ENCODE results near the gene USP22. TPM values are rescaled to one million over a fixed set of nuclear protein-coding genes. Genes with fewer than 3 reads are reported as not detected.

USP22 gene
- total RNA-seq, 2 donors from 2014 or later, result 175 to 195 TPM

- Mint-ChIP-seq H3K4me1 (ENCODE audit: low read depth) (peaks cover 29% of the 10 kb centered on the region), H3K4me3 (no peak overlapping the region), H3K36me3 (ENCODE audit: insufficient read depth in 2 of 2) (peaks cover 0 to 8% of the 10 kb centered on the region in 2 donors), H3K27me3 (ENCODE audit: low read depth) (no peaks in the 10 kb centered on the region), H3K9me3 (no peaks in the 10 kb centered on the region), H3K27ac (peak overlapping the region; percentile 32)
- DNase-seq (no peak), ATAC-seq (replicated peaks in 1 of 2) (no peak)
Observed at GRCh38 chr17:20999841-21000532, 42.8 kb downstream of the USP22 start.

GRCh38 chr17:20999044-20999573 is 43.7 kb downstream of the USP22 start:
- Mint-ChIP-seq H3K27ac (peak overlapping the region; percentile 73), H3K4me1 (ENCODE audit: low read depth) (peaks cover 29% of the 10 kb centered on the region), H3K27me3 (ENCODE audit: low read depth) (no peaks in the 10 kb centered on the region), H3K4me3 (no peak overlapping the region), H3K36me3 (ENCODE audit: insufficient read depth in 2 of 2) (peaks cover 0 to 7% of the 10 kb centered on the region in 2 donors), H3K9me3 (no peaks in the 10 kb centered on the region)
- DNase-seq, result no peak
- no peak for ATAC-seq (replicated peaks in 1 of 2)

- H3K36me3 Mint-ChIP-seq (ENCODE audit: insufficient read depth in 2 of 2), result peaks cover 0 to 4% of the 10 kb centered on the region in 2 donors
- no peaks in the 10 kb centered on the region for H3K27me3 Mint-ChIP-seq (ENCODE audit: low read depth)
- no peaks in the 10 kb centered on the region for H3K9me3 Mint-ChIP-seq
- DNase-seq (no peak), ATAC-seq (replicated peaks in 1 of 2) (no peak)
- H3K27ac Mint-ChIP-seq, result peak overlapping the region; percentile 73
- H3K4me3 Mint-ChIP-seq, result peak overlapping the region in 1 of 2 donors; percentile 10
- H3K4me1 Mint-ChIP-seq (ENCODE audit: low read depth), result peaks cover 29% of the 10 kb centered on the region
Observed at GRCh38 chr17:20998571-20999043, 44.2 kb downstream of the USP22 start.

GRCh38 chr17:20997711-20998570 is 44.9 kb downstream of the USP22 start:
- no peak for DNase-seq

GRCh38 chr17:20996724-20997615 is 45.8 kb downstream of the USP22 start:
- H3K36me3 Mint-ChIP-seq (ENCODE audit: insufficient read depth in 2 of 2), result peaks cover 0 to 4% of the 10 kb centered on the region in 2 donors
- no peaks in the 10 kb centered on the region for H3K9me3 Mint-ChIP-seq
- H3K27ac Mint-ChIP-seq, result no peak overlapping the region
- ATAC-seq (replicated peaks in 1 of 2) (peak in 1 of 2 donors; percentile 5), DNase-seq (no peak)
- H3K4me1 Mint-ChIP-seq (ENCODE audit: low read depth), result peaks cover 28% of the 10 kb centered on the region
- H3K4me3 Mint-ChIP-seq, result no peak overlapping the region
- H3K27me3 Mint-ChIP-seq (ENCODE audit: low read depth), result no peaks in the 10 kb centered on the region

More at GRCh38 chr17:20997711-20998570, 44.9 kb downstream of the USP22 start:
- Mint-ChIP-seq H3K36me3 (ENCODE audit: insufficient read depth in 2 of 2) (peaks cover 0 to 4% of the 10 kb centered on the region in 2 donors), H3K9me3 (no peaks in the 10 kb centered on the region), H3K4me3 (no peak overlapping the region), H3K4me1 (ENCODE audit: low read depth) (peaks cover 29% of the 10 kb centered on the region), H3K27me3 (ENCODE audit: low read depth) (no peaks in the 10 kb centered on the region), H3K27ac (no peak overlapping the region)
- no peak for ATAC-seq (replicated peaks in 1 of 2)

- H3K36me3 Mint-ChIP-seq (ENCODE audit: insufficient read depth in 2 of 2), result peaks cover 0 to 2% of the 10 kb centered on the region in 2 donors
- H3K27me3 Mint-ChIP-seq (ENCODE audit: low read depth), result no peaks in the 10 kb centered on the region
Observed at GRCh38 chr17:20995873-20996723, 46.7 kb downstream of the USP22 start.

GRCh38 chr17:20995164-20995872 is 47.5 kb downstream of the USP22 start:
- peaks cover 0 to 2% of the 10 kb centered on the region in 2 donors for H3K36me3 Mint-ChIP-seq (ENCODE audit: insufficient read depth in 2 of 2)
- DNase-seq (no peak), ATAC-seq (replicated peaks in 1 of 2) (peak in 1 of 2 donors; percentile 7)
- H3K4me1 Mint-ChIP-seq (ENCODE audit: low read depth), result peaks cover 15% of the 10 kb centered on the region
- H3K27ac Mint-ChIP-seq, result no peak overlapping the region
- H3K9me3 Mint-ChIP-seq, result no peaks in the 10 kb centered on the region
- H3K27me3 Mint-ChIP-seq (ENCODE audit: low read depth), result no peaks in the 10 kb centered on the region
- no peak overlapping the region for H3K4me3 Mint-ChIP-seq

More at GRCh38 chr17:20995873-20996723, 46.7 kb downstream of the USP22 start:
- Mint-ChIP-seq H3K4me3 (no peak overlapping the region), H3K27ac (no peak overlapping the region), H3K9me3 (no peaks in the 10 kb centered on the region), H3K4me1 (ENCODE audit: low read depth) (peaks cover 19% of the 10 kb centered on the region)
- peak in 1 of 2 donors; percentile 2 for ATAC-seq (replicated peaks in 1 of 2)
- no peak for DNase-seq

GRCh38 chr17:20994779-20995149 is 48.0 kb downstream of the USP22 start:
- no peak for DNase-seq
- Mint-ChIP-seq H3K4me1 (ENCODE audit: low read depth) (peaks cover 14% of the 10 kb centered on the region), H3K36me3 (ENCODE audit: insufficient read depth in 2 of 2) (peaks cover 0 to 2% of the 10 kb centered on the region in 2 donors), H3K27me3 (ENCODE audit: low read depth) (no peaks in the 10 kb centered on the region), H3K4me3 (no peak overlapping the region), H3K27ac (no peak overlapping the region), H3K9me3 (no peaks in the 10 kb centered on the region)
- no peak for ATAC-seq (replicated peaks in 1 of 2)

GRCh38 chr17:20993863-20994778 is 48.7 kb downstream of the USP22 start:
- peaks cover 8% of the 10 kb centered on the region for H3K4me1 Mint-ChIP-seq (ENCODE audit: low read depth)
- no peaks in the 10 kb centered on the region for H3K9me3 Mint-ChIP-seq
- no peak overlapping the region for H3K4me3 Mint-ChIP-seq
- no peak for DNase-seq
- H3K27me3 Mint-ChIP-seq (ENCODE audit: low read depth), result no peaks in the 10 kb centered on the region
- ATAC-seq (replicated peaks in 1 of 2), result no peak
- no peaks in the 10 kb centered on the region for H3K36me3 Mint-ChIP-seq (ENCODE audit: insufficient read depth in 2 of 2)
- no peak overlapping the region for H3K27ac Mint-ChIP-seq

GRCh38 chr17:20992987-20993862 is 49.6 kb downstream of the USP22 start:
- no peaks in the 10 kb centered on the region for H3K27me3 Mint-ChIP-seq (ENCODE audit: low read depth)
- peak; percentile 66 to 71 for DNase-seq
- H3K27ac Mint-ChIP-seq, result no peak overlapping the region
- H3K9me3 Mint-ChIP-seq, result no peaks in the 10 kb centered on the region
- H3K4me1 Mint-ChIP-seq (ENCODE audit: low read depth), result no peaks in the 10 kb centered on the region
- H3K36me3 Mint-ChIP-seq (ENCODE audit: insufficient read depth in 2 of 2), result no peaks in the 10 kb centered on the region
- ATAC-seq (replicated peaks in 1 of 2), result peak; percentile 49 to 54
- no peak overlapping the region for H3K4me3 Mint-ChIP-seq
